ENCODE data around the gene TRAPPC3L. TPM values are rescaled to one million over a fixed set of nuclear protein-coding genes. Genes with fewer than 3 reads are reported as not detected.
"Not testable (repeated sequence)": the region's sequence is repeated elsewhere in the genome, so short reads cannot be mapped to it uniquely, and the experiment has no call there.

TRAPPC3L gene
- total RNA-seq, 1 donor from 2014 or later, result 0.17 TPM

GRCh38 chr6:116512734-116513133, 32.8 kb downstream of the TRAPPC3L start:
- DNase-seq, result peak; percentile 26

GRCh38 chr6:116512111-116512559, 33.3 kb downstream of the TRAPPC3L start:
- peak; percentile 37 for DNase-seq

GRCh38 chr6:116511424-116512110, 33.9 kb downstream of the TRAPPC3L start, which contains the start of gene CALHM5:
TSS of gene CALHM5 (plus strand) at chr6:116511639. CDS start at chr6:116511697, 58 bp downstream.
- peak; percentile 91 for DNase-seq

- no peak for DNase-seq
Observed at GRCh38 chr6:116508527-116508926, 37.0 kb downstream of the TRAPPC3L start.

- DNase-seq, result no peak
Observed at GRCh38 chr6:116507324-116507723, 38.2 kb downstream of the TRAPPC3L start.

GRCh38 chr6:116500969-116501433, 44.5 kb downstream of the TRAPPC3L start:
- no peak for DNase-seq

GRCh38 chr6:116497113-116497676, 48.3 kb downstream of the TRAPPC3L start:
- no peak for DNase-seq

GRCh38 chr6:116495161-116495560, 50.3 kb downstream of the TRAPPC3L start:
- not testable (repeated sequence) for DNase-seq

GRCh38 chr6:116492331-116493067, 53.0 kb downstream of the TRAPPC3L start:
- peak; percentile 36 for DNase-seq

GRCh38 chr6:116491610-116492330, 53.7 kb downstream of the TRAPPC3L start:
- no peak for DNase-seq

- DNase-seq, result no peak
Observed at GRCh38 chr6:116485559-116486184, 59.8 kb downstream of the TRAPPC3L start.

- DNase-seq, result no peak
Observed at GRCh38 chr6:116483616-116484015, 61.9 kb downstream of the TRAPPC3L start.

GRCh38 chr6:116482780-116483179, 62.7 kb downstream of the TRAPPC3L start:
- DNase-seq, result no peak

- DNase-seq, result no peak
Observed at GRCh38 chr6:116476002-116476678, 69.3 kb downstream of the TRAPPC3L start.

GRCh38 chr6:116475141-116475540, 70.3 kb downstream of the TRAPPC3L start:
- DNase-seq, result no peak

- DNase-seq, result no peak
Observed at GRCh38 chr6:116472706-116473105, 72.8 kb downstream of the TRAPPC3L start.

- DNase-seq, result no peak
Observed at GRCh38 chr6:116471531-116471930, 74.0 kb downstream of the TRAPPC3L start.

GRCh38 chr6:116468293-116468692, 77.2 kb downstream of the TRAPPC3L start:
- DNase-seq, result no peak

GRCh38 chr6:116467514-116467913, 78.0 kb downstream of the TRAPPC3L start:
- DNase-seq, result no peak

GRCh38 chr6:116467096-116467495, 78.4 kb downstream of the TRAPPC3L start:
- no peak for DNase-seq

- no peak for DNase-seq
Observed at GRCh38 chr6:116465246-116465645, 80.2 kb downstream of the TRAPPC3L start.

GRCh38 chr6:116463301-116463700, 82.2 kb downstream of the TRAPPC3L start:
- no peak for DNase-seq
